Natural killer cell (primary cell): ENCODE measurements around the gene ZNF358. TPM values are rescaled to one million over a fixed set of nuclear protein-coding genes. Genes with fewer than 3 reads are reported as not detected.

Source experiments
- ATAC-seq, 3 donors: fragments of 150-1000 bp in 2 of 3; fragments of 200-7000 bp in 1 of 3; cut with Tn5 transposase; 1 replicate in 1 of 3; 2 replicates in 2 of 3; pipeline ENCODE4 v1.10.0; 2021; ENCODE audit warnings: mild to moderate bottlenecking in 2 of 3, moderate library complexity in 2 of 3
- DNase-seq, 2 donors: peaks; one replicate each; pipeline versions ENCODE4 v3.0.0 to v3.0.0-alpha.2; 2013 to 2021; ENCODE audit warnings: mixed read lengths in 1 of 2
- H3K27ac ChIP-seq: one replicate; pipeline ENCODE4 v1.5.1; 2013; ENCODE audit warnings: mild to moderate bottlenecking, low read length
- H3K27me3 ChIP-seq: one replicate; pipeline ENCODE4 v1.6.1; 2013; ENCODE audit warnings: low read length; ENCODE audit not compliant: control insufficient read depth, insufficient read depth
- H3K36me3 ChIP-seq: one replicate; pipeline ENCODE4 v1.6.1; 2013; ENCODE audit warnings: low read length; ENCODE audit not compliant: control insufficient read depth, insufficient read depth
- H3K4me1 ChIP-seq: one replicate; pipeline ENCODE4 v1.6.1; 2013; ENCODE audit warnings: low read length; ENCODE audit not compliant: control insufficient read depth, insufficient read depth
- H3K4me3 ChIP-seq: one replicate; pipeline ENCODE4 v1.5.1; 2013; ENCODE audit warnings: low read length
- H3K9me3 ChIP-seq: one replicate; pipeline ENCODE4 v1.6.1; 2013; ENCODE audit warnings: low read length; ENCODE audit not compliant: control insufficient read depth, insufficient read depth
- H3K27ac Mint-ChIP-seq, 2 donors: one replicate each; pipeline ENCODE4 v1.8.0; 2022; ENCODE audit warnings: mild to moderate bottlenecking in 2 of 2, mixed read lengths in 2 of 2, moderate library complexity in 1 of 2
- H3K27me3 Mint-ChIP-seq, 2 donors: one replicate each; pipeline ENCODE4 v1.8.0; 2022; ENCODE audit warnings: low read depth in 2 of 2, mixed read lengths in 2 of 2
- H3K36me3 Mint-ChIP-seq: one replicate; pipeline ENCODE4 v1.8.0; 2022; ENCODE audit warnings: mixed read lengths
- H3K4me1 Mint-ChIP-seq, 2 donors: one replicate each; pipeline ENCODE4 v1.8.0; 2022; ENCODE audit warnings: mixed read lengths in 2 of 2
- H3K4me3 Mint-ChIP-seq: one replicate; pipeline ENCODE4 v1.8.0; 2022; ENCODE audit warnings: mild to moderate bottlenecking, moderate library complexity, mixed read lengths
- H3K9me3 Mint-ChIP-seq, 2 donors: one replicate each; pipeline ENCODE4 v1.8.0; 2022; ENCODE audit warnings: mixed read lengths in 2 of 2
- WGBS: methylation state at CpG from one replicate; pipeline ENCODE4 v1.1.7; 2013; ENCODE audit warnings: missing lambda C conversion rate; ENCODE audit not compliant: insufficient coverage; 5-methylcytosine and 5-hydroxymethylcytosine counted together
- intact Hi-C: fragments of 100-400 bp; cut with micrococcal nuclease; formaldehyde crosslinking; loops from one replicate; pipeline ENCODE4 v1.14.2; 2022
- total RNA-seq, 4 donors: library from RNA; stranded (reverse); fragments of 120-200 nt in 1 of 4; gene quantifications; one replicate each; pipeline versions ENCODE4 v1.2.3 to v1.2.4, GENCODE V29; 2013 to 2022
- TF ChIP-seq, protein P1 (sequence below): fragments of 200-600 bp; IDR thresholded peaks from one replicate; pipeline ENCODE4 v1.8.0; 2022; ENCODE audit warnings: antibody characterized with exemption

Gene ZNF358
- total RNA-seq, 3 donors from 2014 or later (not counting 1 experiment from before 2014, with no cell fraction given), result 9.8 to 11.6 (median 10.9) TPM

DNA sequence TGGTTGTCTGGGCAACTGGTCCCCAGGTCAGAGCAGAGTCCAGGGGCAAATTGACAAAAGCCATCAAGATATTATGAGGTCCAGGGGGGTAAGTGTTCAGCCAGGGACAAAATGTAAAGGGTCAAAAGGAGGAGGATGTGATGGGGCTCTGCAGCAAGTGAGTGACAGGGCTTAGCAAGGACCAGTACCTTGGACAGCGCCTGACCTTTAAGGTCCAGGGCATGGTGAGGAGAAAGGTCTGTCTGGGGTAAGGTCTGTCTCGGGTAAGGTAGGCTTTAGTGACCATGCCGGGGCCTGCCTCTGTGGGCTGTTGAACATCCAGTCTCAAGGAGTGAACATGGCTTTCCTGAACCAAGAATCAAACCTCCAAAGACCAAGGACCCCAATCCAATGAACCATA, 6.3 kb upstream of the ZNF358 start:
- Histone ChIP-seq H3K27ac (no peak overlapping the region), H3K4me1 (peaks cover 15% of the 10 kb centered on the region), H3K36me3 (no peaks in the 10 kb centered on the region), H3K9me3 (peaks cover 3% of the 10 kb centered on the region), H3K27me3 (peaks cover 13% of the 10 kb centered on the region), H3K4me3 (no peak overlapping the region)
- intact Hi-C loops, result no loop called here
- Mint-ChIP-seq H3K4me1 (peaks cover 0 to 22% of the 10 kb centered on the region in 2 donors), H3K9me3 (no peaks in the 10 kb centered on the region), H3K4me3 (no peak overlapping the region), H3K36me3 (no peaks in the 10 kb centered on the region), H3K27me3 (peaks cover 0 to 10% of the 10 kb centered on the region in 2 donors), H3K27ac (no peak overlapping the region)
- DNase-seq (peak in 1 of 2 donors; percentile 43), ATAC-seq (no peak)
- WGBS, result 60% methylated on average over 3 of the region's 3 CpGs
- TF ChIP-seq, protein P1, sequence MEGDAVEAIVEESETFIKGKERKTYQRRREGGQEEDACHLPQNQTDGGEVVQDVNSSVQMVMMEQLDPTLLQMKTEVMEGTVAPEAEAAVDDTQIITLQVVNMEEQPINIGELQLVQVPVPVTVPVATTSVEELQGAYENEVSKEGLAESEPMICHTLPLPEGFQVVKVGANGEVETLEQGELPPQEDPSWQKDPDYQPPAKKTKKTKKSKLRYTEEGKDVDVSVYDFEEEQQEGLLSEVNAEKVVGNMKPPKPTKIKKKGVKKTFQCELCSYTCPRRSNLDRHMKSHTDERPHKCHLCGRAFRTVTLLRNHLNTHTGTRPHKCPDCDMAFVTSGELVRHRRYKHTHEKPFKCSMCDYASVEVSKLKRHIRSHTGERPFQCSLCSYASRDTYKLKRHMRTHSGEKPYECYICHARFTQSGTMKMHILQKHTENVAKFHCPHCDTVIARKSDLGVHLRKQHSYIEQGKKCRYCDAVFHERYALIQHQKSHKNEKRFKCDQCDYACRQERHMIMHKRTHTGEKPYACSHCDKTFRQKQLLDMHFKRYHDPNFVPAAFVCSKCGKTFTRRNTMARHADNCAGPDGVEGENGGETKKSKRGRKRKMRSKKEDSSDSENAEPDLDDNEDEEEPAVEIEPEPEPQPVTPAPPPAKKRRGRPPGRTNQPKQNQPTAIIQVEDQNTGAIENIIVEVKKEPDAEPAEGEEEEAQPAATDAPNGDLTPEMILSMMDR, result no peak

DNA sequence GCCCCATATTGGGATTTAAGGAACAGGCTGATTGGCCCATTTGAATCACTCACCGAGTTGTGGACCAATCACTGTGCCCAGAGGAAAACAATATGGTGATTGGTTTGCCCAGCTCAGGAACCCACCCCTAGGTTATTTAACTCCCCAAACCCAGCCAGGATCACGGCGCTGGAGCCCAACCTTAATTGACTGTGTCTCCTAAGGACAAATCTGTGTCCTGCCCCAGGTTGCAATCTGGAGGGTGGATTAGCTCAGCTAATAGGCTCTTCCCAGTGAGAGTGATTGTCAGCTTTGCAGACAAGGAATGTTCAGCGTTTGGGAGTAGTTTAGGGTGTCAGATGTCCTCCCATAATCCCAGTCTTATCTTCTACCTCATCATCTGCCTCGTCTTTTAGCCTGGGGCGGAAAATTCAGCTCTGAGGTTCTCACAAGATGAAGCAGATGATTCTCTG, 3.5 kb upstream of the ZNF358 start:
- Mint-ChIP-seq H3K4me1 (peaks cover 7 to 17% of the 10 kb centered on the region in 2 donors), H3K4me3 (no peak overlapping the region), H3K27ac (no peak overlapping the region), H3K9me3 (no peaks in the 10 kb centered on the region), H3K36me3 (no peaks in the 10 kb centered on the region), H3K27me3 (peaks cover 0 to 6% of the 10 kb centered on the region in 2 donors)
- Histone ChIP-seq H3K4me1 (peaks cover 12% of the 10 kb centered on the region), H3K4me3 (no peak overlapping the region), H3K27me3 (no peaks in the 10 kb centered on the region), H3K9me3 (no peaks in the 10 kb centered on the region), H3K36me3 (no peaks in the 10 kb centered on the region), H3K27ac (no peak overlapping the region)
- TF ChIP-seq, protein P1, result no peak
- WGBS, result 92% methylated on average over 5 of the region's 6 CpGs
- intact Hi-C loops, result no loop called here
- ATAC-seq (no peak), DNase-seq (no peak)

DNA sequence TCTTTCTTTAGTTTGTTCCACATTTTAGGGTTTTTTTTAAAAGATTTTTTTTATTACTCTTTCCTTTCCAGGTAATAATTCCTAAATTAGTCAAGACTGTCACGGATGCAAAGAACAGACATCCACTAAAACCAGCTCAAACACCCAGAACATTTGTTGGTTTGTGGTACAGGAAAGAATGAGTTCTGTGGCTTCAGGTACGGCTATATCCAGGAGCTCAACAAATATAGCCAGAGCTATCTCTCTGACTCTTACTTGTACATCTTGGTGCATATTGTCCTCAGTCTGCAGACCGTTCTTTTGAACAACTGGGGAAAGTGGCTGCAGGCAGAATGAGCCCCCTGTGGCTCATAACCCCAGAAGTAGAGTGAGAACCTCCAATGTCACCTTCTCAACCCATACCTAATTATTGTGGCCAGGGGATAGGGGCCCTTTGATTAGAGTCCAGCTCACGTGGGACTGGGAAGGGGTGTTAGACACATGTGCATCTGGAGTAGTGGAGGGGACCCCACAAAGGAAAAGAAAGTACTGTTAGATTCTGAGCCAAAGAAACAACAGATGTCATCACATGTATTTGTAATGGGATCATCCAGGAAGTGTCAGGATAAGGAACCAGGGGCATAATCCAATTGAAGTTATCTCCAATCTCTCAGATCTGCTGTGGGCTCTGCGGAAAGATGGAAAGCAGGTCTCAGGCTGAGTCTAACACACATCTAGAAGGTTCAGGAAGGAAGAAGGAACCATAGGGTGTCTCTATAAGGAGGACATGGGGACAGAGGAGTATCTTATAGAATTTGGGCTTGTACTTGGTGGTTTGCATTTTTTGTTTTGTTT, 1.9 kb upstream of the ZNF358 start:
- TF ChIP-seq, protein P1, result no peak
- Mint-ChIP-seq H3K4me3 (peak overlapping the region; percentile 15), H3K36me3 (no peaks in the 10 kb centered on the region), H3K4me1 (peaks cover 7 to 12% of the 10 kb centered on the region in 2 donors), H3K27me3 (peaks cover 0 to 6% of the 10 kb centered on the region in 2 donors), H3K27ac (no peak overlapping the region), H3K9me3 (no peaks in the 10 kb centered on the region)
- DNase-seq, result no peak
- Histone ChIP-seq H3K36me3 (no peaks in the 10 kb centered on the region), H3K27ac (no peak overlapping the region), H3K27me3 (no peaks in the 10 kb centered on the region), H3K4me1 (peaks cover 12% of the 10 kb centered on the region), H3K4me3 (no peak overlapping the region), H3K9me3 (no peaks in the 10 kb centered on the region)
- 86% methylated on average over 4 of the region's 5 CpGs for WGBS
- ATAC-seq, result no peak
- intact Hi-C loops, result no loop called here
